Activated CD4-positive, alpha-beta T cell treated with anti-CD3 and anti-CD28 coated beads, Interleukin-2, amount 10 ng/mL, durations not matched to agents 7 days and 5 days (primary cell): ENCODE measurements around the gene FKBP14. TPM values are rescaled to one million over a fixed set of nuclear protein-coding genes. Genes with fewer than 3 reads are reported as not detected.
"Not testable (repeated sequence)": the region's sequence is repeated elsewhere in the genome, so short reads cannot be mapped to it uniquely, and the experiment has no call there.

ENCODE experiments used
- CTCF ChIA-PET: fragments of 350-600 bp; sonication (Branson Sonifier 250); formaldehyde crosslinking; loops from one replicate; lab custom pipeline; 2021; ENCODE audit warnings: antibody characterized with exemption; lab: Charles Lee
- POLR2A ChIA-PET: fragments of 350-600 bp; sonication (Branson Sonifier 250); formaldehyde crosslinking; loops from one replicate; lab custom pipeline; 2021; ENCODE audit warnings: antibody characterized with exemption; lab: Charles Lee
- DNase-seq: peaks from one replicate; pipeline ENCODE4 v3.0.0-alpha.2; 2020
- H3K27ac Mint-ChIP-seq: one replicate; pipeline ENCODE4 v1.8.0; 2021; ENCODE audit warnings: mild to moderate bottlenecking, moderate library complexity, mixed read lengths
- H3K27me3 Mint-ChIP-seq: one replicate; pipeline ENCODE4 v1.8.0; 2021; ENCODE audit warnings: mixed read lengths
- H3K36me3 Mint-ChIP-seq: one replicate; pipeline ENCODE4 v1.8.0; 2021; ENCODE audit warnings: low read depth, mixed read lengths
- H3K4me1 Mint-ChIP-seq: one replicate; pipeline ENCODE4 v1.8.0; 2021; ENCODE audit warnings: mixed read lengths
- H3K4me3 Mint-ChIP-seq: one replicate; pipeline ENCODE4 v1.8.0; 2021; ENCODE audit warnings: mild to moderate bottlenecking, moderate library complexity, mixed read lengths
- H3K9me3 Mint-ChIP-seq: one replicate; pipeline ENCODE4 v1.8.0; 2021; ENCODE audit warnings: mixed read lengths
- total RNA-seq, 2 experiments: library from RNA; stranded (reverse); gene quantifications; one replicate each; pipeline ENCODE4 v1.2.3, GENCODE V29; 2021

FKBP14 gene
- 1 to 10 TPM; 3.0 to 4.1 TPM for total RNA-seq

- H3K27ac Mint-ChIP-seq: peak within 1 kb of the TSS; percentile 84
- peaks cover 1% of the 10 kb centered on the region for H3K36me3 Mint-ChIP-seq
- H3K4me3 Mint-ChIP-seq: no peak within 1 kb of the TSS
- POLR2A ChIA-PET: no interaction called here
- CTCF ChIA-PET: interaction anchor here (1.4 kb wide), 1 partner anchor 35 kb away, joined by 3 read pairs; no protein-coding TSS in a partner anchor
- H3K9me3 Mint-ChIP-seq: no peaks in the 10 kb centered on the region
- H3K4me1 Mint-ChIP-seq: peaks cover 34% of the 10 kb centered on the region
- no peaks in the 10 kb centered on the region for H3K27me3 Mint-ChIP-seq
- peak; percentile 95 for DNase-seq
Measured at GRCh38 chr7:30026229-30027064, at the start of gene FKBP14. Gene FKBP14 (minus strand): TSS chr7:30026702. CDS start chr7:30026508, 194 bp downstream.

- no peak overlapping the region for H3K4me3 Mint-ChIP-seq
- H3K27me3 Mint-ChIP-seq: no peaks in the 10 kb centered on the region
- H3K27ac Mint-ChIP-seq: no peak overlapping the region
- no peaks in the 10 kb centered on the region for H3K4me1 Mint-ChIP-seq
- POLR2A ChIA-PET: no interaction called here
- peak; percentile 13 for DNase-seq
- no peaks in the 10 kb centered on the region for H3K9me3 Mint-ChIP-seq
- CTCF ChIA-PET: interaction anchor here (0.9 kb wide), 1 partner anchor 13 kb away, joined by 4 read pairs; no protein-coding TSS in a partner anchor
- no peaks in the 10 kb centered on the region for H3K36me3 Mint-ChIP-seq
Measured at GRCh38 chr7:30074422-30075030, 48.0 kb upstream of the FKBP14 start.

GRCh38 chr7:30072735-30073134 is 46.2 kb upstream of the FKBP14 start:
- ChIA-PET CTCF (interaction anchor here (0.6 to 0.8 kb wide), 2 partner anchors 67 to 172 kb away, joined by 3 to 5 read pairs; no protein-coding TSS in a partner anchor), POLR2A (no interaction called here)
- no peaks in the 10 kb centered on the region for H3K36me3 Mint-ChIP-seq
- no peaks in the 10 kb centered on the region for H3K9me3 Mint-ChIP-seq
- no peak overlapping the region for H3K27ac Mint-ChIP-seq
- no peak overlapping the region for H3K4me3 Mint-ChIP-seq
- no peaks in the 10 kb centered on the region for H3K27me3 Mint-ChIP-seq
- DNase-seq: no peak
- H3K4me1 Mint-ChIP-seq: no peaks in the 10 kb centered on the region

- Mint-ChIP-seq H3K27ac (no peak overlapping the region), H3K9me3 (no peaks in the 10 kb centered on the region), H3K4me1 (no peaks in the 10 kb centered on the region), H3K4me3 (no peak overlapping the region), H3K27me3 (no peaks in the 10 kb centered on the region), H3K36me3 (no peaks in the 10 kb centered on the region)
- ChIA-PET CTCF (no interaction called here), POLR2A (no interaction called here)
- DNase-seq: no peak
Measured at GRCh38 chr7:30070052-30070451, 43.5 kb upstream of the FKBP14 start.

- H3K27me3 Mint-ChIP-seq: no peaks in the 10 kb centered on the region
- CTCF ChIA-PET: no interaction called here
- H3K36me3 Mint-ChIP-seq: no peaks in the 10 kb centered on the region
- no peak overlapping the region for H3K27ac Mint-ChIP-seq
- DNase-seq: no peak
- no peak overlapping the region for H3K4me3 Mint-ChIP-seq
- H3K4me1 Mint-ChIP-seq: no peaks in the 10 kb centered on the region
- POLR2A ChIA-PET: no interaction called here
- H3K9me3 Mint-ChIP-seq: no peaks in the 10 kb centered on the region
Measured at GRCh38 chr7:30069096-30069867, 42.8 kb upstream of the FKBP14 start.

- no peaks in the 10 kb centered on the region for H3K9me3 Mint-ChIP-seq
- H3K4me3 Mint-ChIP-seq: no peak overlapping the region
- H3K27ac Mint-ChIP-seq: no peak overlapping the region
- POLR2A ChIA-PET: no interaction called here
- no peaks in the 10 kb centered on the region for H3K36me3 Mint-ChIP-seq
- no peaks in the 10 kb centered on the region for H3K4me1 Mint-ChIP-seq
- CTCF ChIA-PET: no interaction called here
- no peaks in the 10 kb centered on the region for H3K27me3 Mint-ChIP-seq
- no peak for DNase-seq
Measured at GRCh38 chr7:30068117-30068516, 41.6 kb upstream of the FKBP14 start.

- CTCF ChIA-PET: no interaction called here
- Mint-ChIP-seq H3K27ac (no peak overlapping the region), H3K36me3 (no peaks in the 10 kb centered on the region), H3K4me1 (peaks cover 7% of the 10 kb centered on the region), H3K9me3 (no peaks in the 10 kb centered on the region), H3K4me3 (no peak overlapping the region), H3K27me3 (no peaks in the 10 kb centered on the region)
- no peak for DNase-seq
- POLR2A ChIA-PET: no interaction called here
Measured at GRCh38 chr7:30066687-30067086, 40.2 kb upstream of the FKBP14 start.

GRCh38 chr7:30065746-30066145 is 39.2 kb upstream of the FKBP14 start:
- Mint-ChIP-seq H3K4me1 (peaks cover 10% of the 10 kb centered on the region), H3K36me3 (no peaks in the 10 kb centered on the region), H3K27ac (no peak overlapping the region), H3K4me3 (no peak overlapping the region), H3K9me3 (no peaks in the 10 kb centered on the region), H3K27me3 (no peaks in the 10 kb centered on the region)
- DNase-seq: no peak
- ChIA-PET CTCF (no interaction called here), POLR2A (no interaction called here)

- ChIA-PET POLR2A (no interaction called here), CTCF (interaction anchor here (0.7 to 1.7 kb wide), 5 partner anchors 14 to 184 kb away, joined by 3 to 4 read pairs (median 4); no protein-coding TSS in a partner anchor)
- no peaks in the 10 kb centered on the region for H3K27me3 Mint-ChIP-seq
- peaks cover 10% of the 10 kb centered on the region for H3K4me1 Mint-ChIP-seq
- no peaks in the 10 kb centered on the region for H3K9me3 Mint-ChIP-seq
- no peak overlapping the region for H3K27ac Mint-ChIP-seq
- H3K4me3 Mint-ChIP-seq: no peak overlapping the region
- H3K36me3 Mint-ChIP-seq: peaks cover 2% of the 10 kb centered on the region
- DNase-seq: no peak
Measured at GRCh38 chr7:30062587-30062986, 36.1 kb upstream of the FKBP14 start.

- H3K9me3 Mint-ChIP-seq, H3K27ac Mint-ChIP-seq, H3K27me3 Mint-ChIP-seq, H3K4me1 Mint-ChIP-seq, H3K36me3 Mint-ChIP-seq, H3K4me3 Mint-ChIP-seq: not testable (repeated sequence)
- POLR2A ChIA-PET: interaction anchor here (0.7 kb wide), 1 partner anchor 114 kb away, joined by 4 read pairs; no protein-coding TSS in a partner anchor
- CTCF ChIA-PET: interaction anchor here (0.6 to 1.7 kb wide), 10 partner anchors 12 to 183 kb away, joined by 3 to 4 read pairs (median 4); no protein-coding TSS in a partner anchor
- peak; percentile 57 for DNase-seq
Measured at GRCh38 chr7:30061786-30062185, 35.3 kb upstream of the FKBP14 start.

- Mint-ChIP-seq H3K4me3 (no peak overlapping the region), H3K36me3 (peaks cover 9% of the 10 kb centered on the region), H3K9me3 (no peaks in the 10 kb centered on the region), H3K27me3 (no peaks in the 10 kb centered on the region), H3K4me1 (peaks cover 10% of the 10 kb centered on the region), H3K27ac (no peak overlapping the region)
- POLR2A ChIA-PET: no interaction called here
- CTCF ChIA-PET: no interaction called here
- DNase-seq: no peak
Measured at GRCh38 chr7:30057741-30058140, 31.2 kb upstream of the FKBP14 start.

GRCh38 chr7:30053068-30053467 is 26.6 kb upstream of the FKBP14 start:
- ChIA-PET POLR2A (no interaction called here), CTCF (no interaction called here)
- Mint-ChIP-seq H3K4me3 (no peak overlapping the region), H3K27me3 (no peaks in the 10 kb centered on the region), H3K4me1 (peaks cover 1% of the 10 kb centered on the region), H3K36me3 (peaks cover 14% of the 10 kb centered on the region), H3K9me3 (no peaks in the 10 kb centered on the region), H3K27ac (no peak overlapping the region)
- no peak for DNase-seq
